LNCAP (cell line): ENCODE data around the gene CAMKMT.

Experiments used
- CTCF ChIP-seq: fragments of 450-650 bp; IDR thresholded peaks from 2 replicates; pipeline ENCODE4 v1.5.1; 2017; ENCODE audit warnings: mild to moderate bottlenecking

The CAMKMT gene

DNA sequence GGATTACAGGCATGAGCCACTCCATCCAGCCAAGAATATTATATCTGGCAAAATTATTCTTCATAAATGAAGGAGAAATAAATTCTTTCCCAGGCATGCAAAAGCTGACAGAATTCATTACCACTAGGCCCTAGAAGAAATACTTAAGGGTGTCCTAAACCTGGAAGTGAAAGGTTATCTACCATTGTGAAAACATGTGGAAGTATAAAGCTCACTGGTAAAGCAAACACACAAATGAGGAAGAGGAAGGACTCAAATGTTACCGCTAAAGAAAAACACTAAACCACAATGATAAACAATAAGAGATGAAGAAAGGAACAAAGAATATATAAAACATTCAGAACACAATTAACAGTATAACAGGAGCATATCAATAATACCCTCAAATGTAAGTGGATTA lies 171.8 kb downstream of the CAMKMT start:
- TF ChIP-seq CTCF = no peak

DNA sequence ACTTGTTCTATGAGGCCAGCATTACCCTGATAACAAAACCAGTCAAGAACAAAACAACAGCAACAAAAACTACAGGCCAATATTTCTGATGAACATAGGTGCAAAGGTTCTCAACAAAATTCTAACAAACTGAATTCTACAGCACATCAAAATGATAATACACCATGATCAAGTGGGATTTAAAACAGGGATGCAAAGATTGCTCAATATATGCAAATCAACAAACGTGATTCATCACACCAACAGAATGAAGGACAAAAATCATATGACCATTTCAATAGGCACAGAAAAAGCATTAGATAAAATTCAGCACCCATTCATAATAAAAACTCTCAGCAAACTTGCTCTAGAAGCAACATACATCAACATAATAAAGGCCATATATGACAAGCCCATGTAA lies 173.6 kb downstream of the CAMKMT start:
- no peak for TF ChIP-seq CTCF

GRCh38 chr2:44537264-44537663 lies 175.5 kb downstream of the CAMKMT start:
- no peak for TF ChIP-seq CTCF

DNA sequence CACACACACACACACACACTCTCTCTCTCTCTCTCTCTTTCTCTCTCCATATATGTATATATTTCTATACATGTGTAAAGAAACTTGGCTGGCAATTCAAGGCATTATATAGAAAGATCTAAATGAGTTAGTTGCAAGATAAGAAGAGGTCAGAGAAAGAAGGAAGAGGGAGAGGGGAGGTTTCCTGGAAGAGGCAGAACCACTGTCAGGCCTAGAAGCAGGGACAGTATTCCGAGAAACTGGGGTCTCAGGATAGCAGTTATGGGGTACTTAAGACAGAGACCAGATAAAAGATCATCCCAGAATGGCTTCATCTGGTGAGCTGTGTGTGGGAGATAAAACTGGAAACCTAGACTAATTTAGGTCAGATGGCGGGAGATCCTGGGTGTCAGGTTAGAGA lies 180.8 kb downstream of the CAMKMT start:
- TF ChIP-seq CTCF = no peak

DNA sequence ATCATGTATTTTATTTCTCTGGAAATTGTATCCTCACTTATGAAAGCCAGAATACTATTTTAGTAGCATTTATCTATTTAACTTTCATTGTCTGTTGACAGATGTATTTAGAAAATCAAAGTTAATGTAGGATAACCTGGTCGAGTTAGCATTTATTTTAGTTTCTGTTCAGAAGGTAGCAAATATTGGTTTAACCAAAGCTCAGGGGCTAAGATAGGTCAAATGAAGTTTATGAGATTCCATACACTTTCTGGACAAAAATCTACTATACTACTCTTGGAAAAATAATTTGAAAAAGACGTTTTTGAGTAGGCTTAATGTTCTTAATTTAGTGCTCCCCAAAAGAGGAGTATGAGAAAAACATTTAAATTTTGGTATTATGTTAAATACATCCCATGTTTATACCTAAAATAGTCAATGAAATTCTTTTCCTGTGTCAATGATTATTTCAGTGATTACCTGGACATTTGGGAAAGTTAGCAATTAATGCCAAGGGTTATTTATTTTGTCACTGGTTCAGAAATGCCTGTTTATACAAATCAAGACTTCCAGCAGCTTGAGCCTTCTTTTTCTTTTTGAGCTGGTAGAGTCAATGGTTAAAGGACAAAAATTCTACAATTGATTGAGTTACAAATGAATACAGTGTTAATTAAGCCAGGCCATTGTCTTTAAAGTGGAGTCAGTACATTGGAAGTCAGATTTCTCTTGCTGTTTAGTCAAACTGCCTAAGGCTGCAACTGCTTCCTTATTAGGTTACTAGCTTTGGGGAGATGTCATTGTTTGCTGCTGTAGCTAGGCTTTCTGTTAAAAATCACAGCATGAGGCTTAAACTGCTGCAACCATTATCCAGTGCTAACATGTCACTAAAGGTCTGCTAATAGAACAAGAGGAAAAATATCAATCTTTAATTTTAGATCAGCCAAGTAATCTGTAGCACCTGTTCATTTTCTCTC lies 182.3 kb downstream of the CAMKMT start:
- TF ChIP-seq CTCF = no peak

GRCh38 chr2:44545005-44545404 lies 183.3 kb downstream of the CAMKMT start:
- no peak for TF ChIP-seq CTCF

GRCh38 chr2:44546459-44547127 lies 184.8 kb downstream of the CAMKMT start:
- no peak for TF ChIP-seq CTCF
